ENCODE results near the gene PRSS53. TPM values are rescaled to one million over a fixed set of nuclear protein-coding genes. Genes with fewer than 3 reads are reported as not detected.

The PRSS53 gene
- total RNA-seq, 2 donors from 2014 or later: 0.61 to 1.1 TPM

GRCh38 chr16:31120129-31120528, 31.4 kb upstream of the PRSS53 start:
- ATAC-seq: no peak
- no peak for DNase-seq
- intact Hi-C loops (cut with DNase I, micrococcal nuclease): no loop called here

- ATAC-seq (no peak), DNase-seq (no peak)
- intact Hi-C loops (cut with DNase I, micrococcal nuclease): no loop called here
These were observed 29.7 kb upstream of the PRSS53 start for GRCh38 chr16:31118223-31119155.

- intact Hi-C loops (cut with DNase I, micrococcal nuclease): no loop called here
- ATAC-seq (peak; percentile 87), DNase-seq (peak; percentile 98 to 99)
These were observed 28.9 kb upstream of the PRSS53 start, which contains the start of gene KAT8 for GRCh38 chr16:31117384-31118222. Gene KAT8, plus strand, starts transcription at chr16:31117664. Its CDS starts 18 bp downstream, at chr16:31117682.

- ATAC-seq (no peak), DNase-seq (no peak)
- intact Hi-C loops (cut with DNase I, micrococcal nuclease): no loop called here
These were observed 25.7 kb upstream of the PRSS53 start for GRCh38 chr16:31114468-31114867.

- intact Hi-C loops (cut with DNase I, micrococcal nuclease): no loop called here
- no peak for DNase-seq
- ATAC-seq: peak; percentile 3
These were observed 24.7 kb upstream of the PRSS53 start for GRCh38 chr16:31113121-31114120.

- intact Hi-C loops (cut with DNase I, micrococcal nuclease): no loop called here
- ATAC-seq (no peak), DNase-seq (no peak)
These were observed 24.0 kb upstream of the PRSS53 start for GRCh38 chr16:31112711-31113110.

- DNase-seq (no peak), ATAC-seq (no peak)
- intact Hi-C loops (cut with DNase I, micrococcal nuclease): no loop called here
These were observed 23.2 kb upstream of the PRSS53 start for GRCh38 chr16:31111881-31112466.

GRCh38 chr16:31110106-31111034, 21.6 kb upstream of the PRSS53 start:
- ATAC-seq: no peak
- no peak for DNase-seq

GRCh38 chr16:31109622-31110021, 20.9 kb upstream of the PRSS53 start:
- intact Hi-C loops (cut with DNase I, micrococcal nuclease): no loop called here
- ATAC-seq: no peak

More at GRCh38 chr16:31110106-31111034, 21.6 kb upstream of the PRSS53 start:
- intact Hi-C loops (cut with DNase I, micrococcal nuclease): no loop called here

GRCh38 chr16:31108794-31109558, 20.2 kb upstream of the PRSS53 start:
- no peak for DNase-seq
- intact Hi-C loops (cut with DNase I, micrococcal nuclease): no loop called here
- ATAC-seq: peak; percentile 12

More at GRCh38 chr16:31109622-31110021, 20.9 kb upstream of the PRSS53 start:
- no peak for DNase-seq

GRCh38 chr16:31108035-31108793, 19.5 kb upstream of the PRSS53 start, which contains the start of gene BCKDK:
Gene BCKDK, plus strand, starts transcription at chr16:31108386. Its CDS starts 838 bp downstream, at chr16:31109224.
- intact Hi-C loops (cut with DNase I, micrococcal nuclease): no loop called here
- ATAC-seq (peak; percentile 82), DNase-seq (peak; percentile 74 to 79)

GRCh38 chr16:31107465-31107867, 18.7 kb upstream of the PRSS53 start:
- intact Hi-C loops (cut with DNase I, micrococcal nuclease): no loop called here
- ATAC-seq: no peak
- no peak for DNase-seq

- intact Hi-C loops (cut with DNase I, micrococcal nuclease): no loop called here
- no peak for ATAC-seq
- DNase-seq: no peak
These were observed 18.0 kb upstream of the PRSS53 start for GRCh38 chr16:31106509-31107464.

GRCh38 chr16:31105677-31106213, 17.0 kb upstream of the PRSS53 start:
- intact Hi-C loops (cut with DNase I, micrococcal nuclease): no loop called here
- peak; percentile 86 to 87 for DNase-seq
- ATAC-seq: peak; percentile 77

All from left colon (tissue), 2 donors.